Measurements from ENCODE around the gene CIAO2B. TPM values are rescaled to one million over a fixed set of nuclear protein-coding genes. Genes with fewer than 3 reads are reported as not detected.

Gene CIAO2B
- total RNA-seq, 2 experiments from 2014 or later = 195 to 204 TPM

- no peak for DNase-seq
- Mint-ChIP-seq H3K36me3 (peaks cover 35% of the 10 kb centered on the region), H3K27me3 (no peaks in the 10 kb centered on the region), H3K27ac (no peak overlapping the region), H3K4me3 (no peak overlapping the region), H3K4me1 (ENCODE audit: low read depth) (peaks cover 47% of the 10 kb centered on the region), H3K9me3 (no peaks in the 10 kb centered on the region)
- intact Hi-C loops (cut with micrococcal nuclease) = no loop called here
- ChIA-PET POLR2A (interaction anchor here (1.0 kb wide), 1 partner anchor 42 kb away, joined by 3 read pairs; no protein-coding TSS in a partner anchor), CTCF (interaction anchor here (0.6 kb wide), 1 partner anchor 162 kb away, joined by 3 read pairs; no protein-coding TSS in a partner anchor)
Observed at GRCh38 chr16:66889622-66890021, 44.6 kb downstream of the CIAO2B start.

DNA sequence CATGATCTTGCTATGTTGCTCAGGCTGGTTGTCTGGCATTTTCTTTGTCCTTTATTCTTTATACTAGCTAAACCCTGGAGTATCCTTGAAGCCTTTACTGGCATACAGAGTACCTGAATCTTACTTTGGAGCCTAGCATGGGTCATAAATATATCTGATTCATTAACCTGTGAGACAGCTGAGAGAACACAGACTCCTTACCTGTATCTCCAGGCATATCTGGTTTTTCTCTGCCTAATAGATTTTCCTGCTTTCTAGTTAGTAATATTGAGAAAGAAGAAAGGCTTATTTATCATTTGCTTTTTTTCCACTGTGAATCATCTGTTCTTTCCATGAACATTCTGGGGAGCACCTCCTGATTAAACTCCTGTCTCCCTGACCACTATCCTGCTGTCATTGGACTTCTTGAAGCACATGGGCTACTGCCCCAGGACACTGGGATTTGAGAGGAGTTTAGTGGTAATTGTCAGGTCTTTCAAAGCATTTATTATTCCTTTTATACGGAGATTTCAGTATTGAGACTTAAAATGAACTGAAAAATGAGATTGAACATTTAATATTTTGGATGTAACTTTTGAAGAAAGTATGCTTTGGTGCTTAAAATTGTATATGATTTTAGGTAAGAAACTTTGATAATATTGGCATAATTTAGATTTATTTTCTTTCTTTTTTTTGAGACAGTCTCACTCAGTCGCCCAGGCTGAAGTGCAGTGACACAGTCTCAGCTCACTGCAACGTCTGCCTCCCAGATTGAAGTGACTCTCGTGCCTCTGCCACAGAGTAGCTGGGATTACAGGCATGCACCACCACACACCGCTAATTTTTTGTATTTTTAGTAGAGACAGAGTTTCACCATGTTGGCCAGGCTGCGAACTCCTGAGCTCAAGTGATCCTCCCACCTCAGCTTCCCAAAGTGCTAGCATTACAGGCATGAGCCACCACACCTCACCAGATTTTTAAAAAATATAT is 45.3 kb downstream of the CIAO2B start:
- no peak for DNase-seq
- POLR2A ChIA-PET = interaction anchor here (1.0 kb wide), 1 partner anchor 16 kb away, joined by 3 read pairs; no protein-coding TSS in a partner anchor
- Mint-ChIP-seq H3K27ac (no peak overlapping the region), H3K36me3 (peaks cover 40% of the 10 kb centered on the region), H3K4me1 (ENCODE audit: low read depth) (peaks cover 47% of the 10 kb centered on the region), H3K9me3 (no peaks in the 10 kb centered on the region), H3K27me3 (no peaks in the 10 kb centered on the region), H3K4me3 (no peak overlapping the region)
- CTCF ChIA-PET = interaction anchor here (0.9 kb wide), 1 partner anchor 39 kb away, joined by 3 read pairs; no protein-coding TSS in a partner anchor
- intact Hi-C loops (cut with micrococcal nuclease) = no loop called here

DNA sequence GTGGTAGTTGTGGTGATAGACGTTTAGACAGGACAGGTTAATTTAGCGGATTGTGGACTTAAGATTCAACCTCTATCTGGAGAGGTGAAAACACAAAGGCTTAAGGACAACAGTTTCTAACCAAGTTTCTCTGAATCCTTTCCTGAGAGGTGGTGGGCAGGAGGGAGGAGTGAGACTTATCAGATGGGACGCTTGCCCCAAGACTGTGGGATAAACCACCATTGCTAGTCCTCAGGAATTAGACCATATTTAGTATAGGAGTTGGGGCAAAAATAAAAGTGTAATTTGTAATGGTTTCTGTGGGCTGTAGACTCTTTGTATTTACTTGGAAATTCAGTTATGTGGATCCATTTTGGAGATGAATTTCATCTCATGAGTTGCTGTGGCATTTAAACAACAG is 47.3 kb downstream of the CIAO2B start:
- DNase-seq = no peak
- H3K36me3 Mint-ChIP-seq = peaks cover 43% of the 10 kb centered on the region
- no peak overlapping the region for H3K27ac Mint-ChIP-seq
- peaks cover 45% of the 10 kb centered on the region for H3K4me1 Mint-ChIP-seq (ENCODE audit: low read depth)
- intact Hi-C loops (cut with micrococcal nuclease) = no loop called here
- ChIA-PET POLR2A (no interaction called here), CTCF (interaction anchor here (1.2 to 2.8 kb wide), 2 partner anchors 20 to 56 kb away, joined by 3 to 14 read pairs; partner anchors contain the start of gene NAE1)
- no peaks in the 10 kb centered on the region for H3K27me3 Mint-ChIP-seq
- H3K9me3 Mint-ChIP-seq = no peaks in the 10 kb centered on the region
- H3K4me3 Mint-ChIP-seq = no peak overlapping the region

DNA sequence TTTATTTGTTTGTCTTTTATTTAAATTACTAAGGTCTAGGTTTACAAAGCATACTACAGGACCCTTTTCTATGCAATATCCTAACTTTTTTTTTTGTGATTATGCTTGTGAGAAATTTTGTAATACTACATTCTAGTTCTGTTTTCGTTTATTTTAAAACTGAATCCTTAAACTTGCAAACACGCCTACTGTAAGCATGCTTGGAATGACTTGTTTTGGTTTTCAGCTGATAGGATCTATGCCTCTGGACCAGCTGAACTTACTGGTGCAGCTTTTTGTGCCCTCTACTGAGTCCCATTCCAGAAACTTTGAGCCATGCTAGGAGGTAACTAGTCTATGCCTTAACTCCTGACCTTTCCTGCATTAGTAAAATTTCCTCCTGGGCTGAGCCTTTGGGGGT is 47.9 kb downstream of the CIAO2B start:
- POLR2A ChIA-PET = no interaction called here
- no peak overlapping the region for H3K27ac Mint-ChIP-seq
- no peaks in the 10 kb centered on the region for H3K9me3 Mint-ChIP-seq
- H3K27me3 Mint-ChIP-seq = no peaks in the 10 kb centered on the region
- intact Hi-C loops (cut with micrococcal nuclease) = no loop called here
- no peak for DNase-seq
- peaks cover 48% of the 10 kb centered on the region for H3K4me1 Mint-ChIP-seq (ENCODE audit: low read depth)
- peaks cover 44% of the 10 kb centered on the region for H3K36me3 Mint-ChIP-seq
- H3K4me3 Mint-ChIP-seq = no peak overlapping the region
- CTCF ChIA-PET = interaction anchor here (0.8 to 2.8 kb wide), 4 partner anchors 9 to 74 kb away, joined by 3 to 14 read pairs (median 4); partner anchors contain the start of genes CES3 and NAE1

- CTCF ChIA-PET = interaction anchor here (0.8 to 2.8 kb wide), 3 partner anchors 10 to 75 kb away, joined by 4 to 14 read pairs (median 4); partner anchors contain the start of genes CES3 and NAE1
- Mint-ChIP-seq H3K4me3 (no peak overlapping the region), H3K27me3 (no peaks in the 10 kb centered on the region), H3K4me1 (ENCODE audit: low read depth) (peaks cover 49% of the 10 kb centered on the region), H3K9me3 (no peaks in the 10 kb centered on the region), H3K36me3 (peaks cover 44% of the 10 kb centered on the region), H3K27ac (no peak overlapping the region)
- intact Hi-C loops (cut with micrococcal nuclease) = no loop called here
- DNase-seq = no peak
- POLR2A ChIA-PET = no interaction called here
Observed at GRCh38 chr16:66885491-66885890, 48.7 kb downstream of the CIAO2B start.

DNA sequence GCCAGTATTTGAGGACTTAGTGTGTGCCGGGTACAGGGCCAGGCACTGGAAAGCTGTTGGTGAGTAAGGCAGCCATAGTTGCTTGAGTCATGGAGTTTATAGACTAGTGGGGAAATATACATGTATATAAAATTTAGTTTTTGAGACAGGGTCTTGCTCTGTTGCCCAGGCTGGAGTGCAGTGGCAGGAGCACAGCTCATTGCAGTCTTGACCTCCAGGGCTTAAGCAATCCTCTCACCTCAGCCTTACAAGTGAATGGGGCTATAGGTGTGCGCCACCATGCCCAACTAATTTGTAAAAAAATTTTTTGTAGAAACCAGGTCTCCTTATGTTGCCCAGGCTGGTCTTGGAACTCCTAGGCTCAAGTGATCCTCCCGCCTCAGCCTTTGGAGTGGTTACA is 51.5 kb downstream of the CIAO2B start:
- H3K4me3 Mint-ChIP-seq = peak overlapping the region; percentile 37
- POLR2A ChIA-PET = interaction anchor here (0.8 to 2.7 kb wide), 2 partner anchors 10 to 118 kb away, joined by 3 to 9 read pairs; no protein-coding TSS in a partner anchor
- no peak for DNase-seq
- peaks cover 40% of the 10 kb centered on the region for H3K36me3 Mint-ChIP-seq
- H3K4me1 Mint-ChIP-seq (ENCODE audit: low read depth) = peaks cover 54% of the 10 kb centered on the region
- H3K27me3 Mint-ChIP-seq = no peaks in the 10 kb centered on the region
- no peak overlapping the region for H3K27ac Mint-ChIP-seq
- intact Hi-C loops (cut with micrococcal nuclease) = no loop called here
- peaks cover 3% of the 10 kb centered on the region for H3K9me3 Mint-ChIP-seq
- CTCF ChIA-PET = interaction anchor here (0.6 to 5.3 kb wide), 6 partner anchors 10 to 92 kb away, joined by 3 to 41 read pairs (median 12); partner anchors contain the start of gene NAE1

Other genes starting within 250 kb of the CIAO2B start
- gene CMTM4, start 237.7 kb downstream of the CIAO2B start, total RNA-seq = 1 to 10 TPM; 2.8 to 4.1 TPM
- gene DYNC1LI2, start 182.8 kb downstream of the CIAO2B start, total RNA-seq = 10 to 100 TPM; 37.9 to 39.1 TPM
- not detected for gene TERB1, start 132.8 kb downstream of the CIAO2B start, total RNA-seq
- 100 to 1,000 TPM; 121 to 126 TPM for gene NAE1, start 103.4 kb downstream of the CIAO2B start, total RNA-seq
- gene CA7, start 90.0 kb downstream of the CIAO2B start, total RNA-seq = under 1 TPM in 1 of 2 experiments, not detected in 1; 0.12 TPM
- 10 to 100 TPM; 42.4 to 45.5 TPM for gene PDP2, start 53.9 kb downstream of the CIAO2B start, total RNA-seq
- not detected for gene CDH16, start 15.5 kb downstream of the CIAO2B start, total RNA-seq
- gene RRAD, start 8.9 kb downstream of the CIAO2B start, total RNA-seq = under 1 TPM; 0.48 to 0.65 TPM
- 10 to 100 TPM; 32.5 to 32.7 TPM for gene CES2, start 1.1 kb upstream of the CIAO2B start, total RNA-seq
- gene CES3, start 26.9 kb upstream of the CIAO2B start, total RNA-seq = 1 to 10 TPM; 1.6 to 3.0 TPM
- gene CES4A, start 54.2 kb upstream of the CIAO2B start, total RNA-seq = 10 to 100 TPM; 25.0 to 25.9 TPM
- gene CBFB, start 94.7 kb upstream of the CIAO2B start, total RNA-seq = 100 to 1,000 TPM; 155 to 163 TPM
- gene PHAF1, start 175.5 kb upstream of the CIAO2B start, total RNA-seq = 10 to 100 TPM; 11.4 to 12.3 TPM
- gene B3GNT9, start 216.6 kb upstream of the CIAO2B start, total RNA-seq = 1 to 10 TPM; 5.1 to 5.6 TPM
- 10 to 100 TPM; 41.7 to 43.2 TPM for gene TRADD, start 225.5 kb upstream of the CIAO2B start, total RNA-seq
- 10 to 100 TPM; 24.1 to 25.7 TPM for gene FBXL8, start 225.6 kb upstream of the CIAO2B start, total RNA-seq
- gene HSF4, start 230.3 kb upstream of the CIAO2B start, total RNA-seq = 10 to 100 TPM; 34.8 to 36.1 TPM
- 10 to 100 TPM; 14.8 to 20.1 TPM for gene NOL3, start 236.1 kb upstream of the CIAO2B start, total RNA-seq
- gene MATCAP1, start 249.6 kb upstream of the CIAO2B start, total RNA-seq = 10 to 100 TPM; 37.3 to 38.3 TPM